Gastroesophageal sphincter (tissue), 3 donors: Measurements from ENCODE around the gene NCAPD3.

ENCODE experiments used
- EP300 ChIP-seq: sonication (generic); formaldehyde crosslinking; IDR thresholded peaks from one replicate; pipeline ENCODE4 v1.6.1; 2017; ENCODE audit warnings: antibody characterized with exemption, mild to moderate bottlenecking
- POLR2A ChIP-seq, 2 donors: fragments of 450-650 bp; IDR thresholded peaks; one replicate each; pipeline ENCODE4 v1.6.1; 2017; ENCODE audit warnings: antibody characterized with exemption in 2 of 2, mild to moderate bottlenecking in 2 of 2, moderate library complexity in 1 of 2
- POLR2AphosphoS5 ChIP-seq: sonication (generic); formaldehyde crosslinking; IDR thresholded peaks from one replicate; pipeline ENCODE4 v1.6.1; 2017; ENCODE audit warnings: antibody characterized with exemption
- TF ChIP-seq, protein P1 (sequence below), 4 experiments: fragments of 200-600 bp in 2 of 4; fragments of 450-650 bp in 2 of 4; sonication (generic) in 1 of 4; IDR thresholded peaks; one replicate each; pipeline ENCODE4 v1.5.1; 2017 to 2019; ENCODE audit warnings: antibody characterized with exemption in 4 of 4, mild to moderate bottlenecking in 2 of 4, moderate library complexity in 2 of 4

DNA sequence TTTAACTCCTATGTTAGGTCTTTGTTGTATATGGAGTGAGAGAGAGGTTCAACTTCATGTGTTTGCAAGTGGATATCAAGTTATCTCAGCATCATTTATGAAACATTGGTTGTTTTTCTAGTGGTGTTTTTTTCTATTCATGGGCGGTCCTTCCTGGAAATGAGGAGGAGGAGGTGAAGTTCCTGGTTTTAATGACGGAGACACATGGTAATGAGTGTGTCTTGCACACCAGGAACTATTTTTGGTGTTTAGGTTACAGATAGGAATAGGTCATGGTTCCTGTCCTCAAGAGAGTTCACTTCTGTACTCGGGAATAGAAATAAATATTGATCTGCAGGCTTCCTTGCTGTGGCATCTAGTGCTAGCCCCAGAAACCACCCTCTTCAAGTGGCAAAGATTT is 80.0 kb downstream of the NCAPD3 start:
- TF ChIP-seq, protein P1, sequence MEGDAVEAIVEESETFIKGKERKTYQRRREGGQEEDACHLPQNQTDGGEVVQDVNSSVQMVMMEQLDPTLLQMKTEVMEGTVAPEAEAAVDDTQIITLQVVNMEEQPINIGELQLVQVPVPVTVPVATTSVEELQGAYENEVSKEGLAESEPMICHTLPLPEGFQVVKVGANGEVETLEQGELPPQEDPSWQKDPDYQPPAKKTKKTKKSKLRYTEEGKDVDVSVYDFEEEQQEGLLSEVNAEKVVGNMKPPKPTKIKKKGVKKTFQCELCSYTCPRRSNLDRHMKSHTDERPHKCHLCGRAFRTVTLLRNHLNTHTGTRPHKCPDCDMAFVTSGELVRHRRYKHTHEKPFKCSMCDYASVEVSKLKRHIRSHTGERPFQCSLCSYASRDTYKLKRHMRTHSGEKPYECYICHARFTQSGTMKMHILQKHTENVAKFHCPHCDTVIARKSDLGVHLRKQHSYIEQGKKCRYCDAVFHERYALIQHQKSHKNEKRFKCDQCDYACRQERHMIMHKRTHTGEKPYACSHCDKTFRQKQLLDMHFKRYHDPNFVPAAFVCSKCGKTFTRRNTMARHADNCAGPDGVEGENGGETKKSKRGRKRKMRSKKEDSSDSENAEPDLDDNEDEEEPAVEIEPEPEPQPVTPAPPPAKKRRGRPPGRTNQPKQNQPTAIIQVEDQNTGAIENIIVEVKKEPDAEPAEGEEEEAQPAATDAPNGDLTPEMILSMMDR (IDR thresholded peaks at IDR 0.05): no peak
- TF ChIP-seq POLR2A (IDR thresholded peaks at IDR 0.05) (no peak), POLR2AphosphoS5 (no peak), EP300 (no peak)
